Measurements from ENCODE around the gene VWA8. TPM values are rescaled to one million over a fixed set of nuclear protein-coding genes. Genes with fewer than 3 reads are reported as not detected.
"Not testable (repeated sequence)": the region's sequence is repeated elsewhere in the genome, so short reads cannot be mapped to it uniquely, and the experiment has no call there.

Gene VWA8
- total RNA-seq, 1 donor from 2014 or later = 14.6 TPM

DNA sequence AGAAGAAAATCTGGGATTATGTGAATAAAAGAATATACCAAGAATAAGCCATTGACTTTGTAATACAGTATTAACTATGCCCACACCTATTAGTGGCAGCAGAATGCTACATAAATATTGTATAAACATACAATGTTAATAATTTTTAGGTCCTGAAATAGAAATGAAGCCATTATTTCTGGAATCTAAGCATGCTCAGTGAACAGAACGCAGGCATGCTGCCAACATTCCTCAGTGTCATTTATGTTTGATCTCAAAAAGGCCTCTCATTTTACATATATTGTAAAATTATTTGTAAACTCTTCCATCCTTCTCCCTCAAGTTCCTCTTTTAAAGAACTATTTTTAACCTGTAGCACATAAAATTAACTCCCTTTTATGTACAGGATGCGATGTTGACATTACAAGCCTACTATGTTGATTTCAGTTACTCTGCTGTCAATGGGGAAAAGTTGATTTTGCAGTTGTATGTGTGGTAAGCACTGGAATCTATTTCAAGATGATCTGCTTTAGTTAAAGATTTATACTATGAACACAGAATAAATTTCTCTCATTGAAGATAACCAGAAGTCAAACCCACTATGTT, 118.8 kb downstream of the VWA8 start:
- DNase-seq (ENCODE audit: low read depth) = no peak
- H3K4me3 ChIP-seq (ENCODE audit: low read depth, low read length) = no peak overlapping the region
- no peak for TF ChIP-seq CTCF (IDR thresholded peaks at IDR 0.05; ENCODE audit: insufficient read depth, low read length, poor library complexity, severe bottlenecking)
- H3K27me3 ChIP-seq (ENCODE audit: control insufficient read depth, insufficient read depth, low read length) = no peaks in the 10 kb centered on the region
- no peaks in the 10 kb centered on the region for H3K36me3 ChIP-seq (ENCODE audit: control insufficient read depth, insufficient read depth, low read length)

DNA sequence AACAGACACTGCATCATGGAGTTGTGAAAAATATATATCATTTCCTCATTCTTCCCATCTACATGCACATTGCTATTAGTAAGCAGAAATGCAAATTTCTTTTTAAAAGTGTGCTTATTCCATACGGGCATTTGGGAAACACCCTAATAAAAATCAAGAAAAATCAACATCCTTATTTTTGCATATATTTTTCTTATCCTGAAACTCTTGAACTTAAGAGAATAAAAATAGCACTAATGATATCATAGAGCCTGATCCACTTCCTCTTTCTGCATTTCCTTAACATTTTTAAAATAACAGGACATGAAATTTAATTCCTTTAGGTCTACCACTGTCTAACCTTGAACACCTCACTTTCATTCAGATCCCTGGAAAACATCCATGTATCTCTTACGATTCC, 123.3 kb downstream of the VWA8 start:
- no peaks in the 10 kb centered on the region for H3K27me3 ChIP-seq (ENCODE audit: control insufficient read depth, insufficient read depth, low read length)
- DNase-seq (ENCODE audit: low read depth) = no peak
- H3K36me3 ChIP-seq (ENCODE audit: control insufficient read depth, insufficient read depth, low read length) = no peaks in the 10 kb centered on the region
- H3K4me3 ChIP-seq (ENCODE audit: low read depth, low read length) = no peak overlapping the region
- TF ChIP-seq CTCF (IDR thresholded peaks at IDR 0.05; ENCODE audit: insufficient read depth, low read length, poor library complexity, severe bottlenecking) = no peak

DNA sequence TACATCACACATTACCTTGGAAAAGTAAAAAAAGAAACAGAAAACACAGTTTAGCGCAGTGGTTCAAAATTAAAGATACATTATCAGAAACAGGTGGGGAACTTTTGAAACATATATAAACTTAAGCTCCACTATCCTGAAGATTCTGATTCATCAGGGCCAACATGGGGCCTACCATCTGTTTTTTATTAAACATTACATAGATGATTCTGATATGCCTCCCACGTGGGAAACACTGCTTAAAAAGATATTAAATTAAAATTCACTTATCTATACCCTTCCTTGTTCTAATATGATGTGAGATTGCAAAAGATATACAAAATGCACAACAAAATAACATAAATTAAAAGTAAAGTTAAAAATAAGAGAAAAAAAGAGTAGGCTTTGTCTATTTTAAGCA, 125.0 kb downstream of the VWA8 start:
- TF ChIP-seq CTCF (IDR thresholded peaks at IDR 0.05; ENCODE audit: insufficient read depth, low read length, poor library complexity, severe bottlenecking) = no peak
- no peak for DNase-seq (ENCODE audit: low read depth)
- Histone ChIP-seq H3K36me3 (ENCODE audit: control insufficient read depth, insufficient read depth, low read length) (no peaks in the 10 kb centered on the region), H3K27me3 (ENCODE audit: control insufficient read depth, insufficient read depth, low read length) (no peaks in the 10 kb centered on the region), H3K4me3 (ENCODE audit: low read depth, low read length) (no peak overlapping the region)

GRCh38 chr13:41834697-41835096, 126.2 kb downstream of the VWA8 start:
- H3K36me3 ChIP-seq (ENCODE audit: control insufficient read depth, insufficient read depth, low read length); H3K4me3 ChIP-seq (ENCODE audit: low read depth, low read length); H3K27me3 ChIP-seq (ENCODE audit: control insufficient read depth, insufficient read depth, low read length); DNase-seq (ENCODE audit: low read depth): not testable (repeated sequence)

GRCh38 chr13:41833831-41834230, 127.1 kb downstream of the VWA8 start:
- no peak for DNase-seq (ENCODE audit: low read depth)
- H3K36me3 ChIP-seq (ENCODE audit: control insufficient read depth, insufficient read depth, low read length) = no peaks in the 10 kb centered on the region
- no peak overlapping the region for H3K4me3 ChIP-seq (ENCODE audit: low read depth, low read length)
- H3K27me3 ChIP-seq (ENCODE audit: control insufficient read depth, insufficient read depth, low read length) = no peaks in the 10 kb centered on the region
- no peak for TF ChIP-seq CTCF (IDR thresholded peaks at IDR 0.05; ENCODE audit: insufficient read depth, low read length, poor library complexity, severe bottlenecking)

DNA sequence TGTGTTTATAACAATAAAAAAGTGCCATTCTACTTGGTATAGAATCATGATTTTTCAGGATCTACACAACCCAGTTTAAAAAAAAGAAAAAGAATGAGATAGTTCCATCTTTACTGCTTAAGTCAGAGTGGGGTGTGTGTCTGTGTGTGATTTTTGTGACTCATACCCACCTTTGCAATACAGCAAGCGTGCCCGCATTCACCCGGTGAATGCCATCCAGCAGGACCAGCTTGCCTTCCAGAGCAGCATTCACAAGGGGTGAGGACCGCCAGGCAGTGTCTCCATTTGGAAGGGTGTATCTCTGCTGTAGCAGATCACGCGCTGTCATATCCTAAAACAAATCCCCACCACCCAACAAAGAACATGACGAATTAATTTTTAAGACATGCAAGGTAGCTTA, 127.7 kb downstream of the VWA8 start:
- no peak for TF ChIP-seq CTCF (IDR thresholded peaks at IDR 0.05; ENCODE audit: insufficient read depth, low read length, poor library complexity, severe bottlenecking)
- Histone ChIP-seq H3K27me3 (ENCODE audit: control insufficient read depth, insufficient read depth, low read length) (no peaks in the 10 kb centered on the region), H3K36me3 (ENCODE audit: control insufficient read depth, insufficient read depth, low read length) (no peaks in the 10 kb centered on the region), H3K4me3 (ENCODE audit: low read depth, low read length) (no peak overlapping the region)
- DNase-seq (ENCODE audit: low read depth) = no peak
